Amygdala (tissue), 56 donors: ENCODE results near the gene KLC1.

Source experiments
- DNase-seq, 56 donors: peaks; one replicate each; lab custom pipeline; 2025; lab: John Stamatoyannopoulos, UW

Gene KLC1

GRCh38 chr14:103700753-103701490 is 71.9 kb downstream of the KLC1 start:
- DNase-seq: no peak

- DNase-seq: no peak
These were observed 73.1 kb downstream of the KLC1 start for GRCh38 chr14:103702095-103702494.

GRCh38 chr14:103702497-103703432 is 73.8 kb downstream of the KLC1 start:
- DNase-seq: no peak

- no peak for DNase-seq
These were observed 74.7 kb downstream of the KLC1 start for GRCh38 chr14:103703433-103704385.

- DNase-seq: no peak
These were observed 75.7 kb downstream of the KLC1 start for GRCh38 chr14:103704708-103705107.

GRCh38 chr14:103705118-103705503 is 76.1 kb downstream of the KLC1 start:
- DNase-seq: no peak

GRCh38 chr14:103705504-103706284 is 76.7 kb downstream of the KLC1 start:
- DNase-seq: no peak

GRCh38 chr14:103706551-103707328 is 77.7 kb downstream of the KLC1 start:
- no peak for DNase-seq

- DNase-seq: no peak
These were observed 78.6 kb downstream of the KLC1 start for GRCh38 chr14:103707329-103708263.

- DNase-seq: peak in 32 of 56 donors; percentile 20 to 73 (median 52)
These were observed 79.8 kb downstream of the KLC1 start for GRCh38 chr14:103708750-103709187.

- no peak for DNase-seq
These were observed 80.8 kb downstream of the KLC1 start for GRCh38 chr14:103709814-103710213.

- DNase-seq: no peak
These were observed 81.9 kb downstream of the KLC1 start for GRCh38 chr14:103710771-103711377.

- peak in 31 of 56 donors; percentile 29 to 76 (median 53) for DNase-seq
These were observed 82.8 kb downstream of the KLC1 start for GRCh38 chr14:103711516-103712431.

GRCh38 chr14:103712633-103713247 is 83.7 kb downstream of the KLC1 start:
- DNase-seq: no peak

- no peak for DNase-seq
These were observed 84.5 kb downstream of the KLC1 start for GRCh38 chr14:103713304-103714062.
